CD4-positive, alpha-beta T cell treated with Interleukin-6 for 4 hours (primary cell): ENCODE results near the gene TMEM256.

ENCODE experiments used
- DNase-seq: peaks from one replicate; pipeline ENCODE4 v3.0.0-alpha.2; 2020; ENCODE audit warnings: mixed read lengths

The TMEM256 gene

DNA sequence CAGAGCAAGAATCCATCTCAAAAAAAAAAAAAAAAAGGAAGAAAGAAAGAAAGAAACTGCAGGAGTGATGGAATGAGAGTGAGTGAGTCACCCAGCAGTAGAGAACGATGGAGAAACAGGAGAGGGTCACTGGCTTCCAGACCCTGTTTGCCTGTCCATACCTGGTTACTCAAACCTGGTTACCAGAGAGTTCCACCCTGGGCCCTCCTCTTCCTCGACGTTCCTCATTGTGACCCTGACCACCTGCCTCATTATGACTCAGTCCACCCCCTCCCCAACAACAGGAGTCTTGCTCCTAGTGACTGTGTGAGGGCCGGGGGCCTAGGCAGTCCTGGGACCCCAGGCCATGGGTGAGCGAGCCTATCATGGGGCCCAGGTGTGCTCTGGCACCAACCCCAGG, 24.7 kb upstream of the TMEM256 start, which contains the start of gene SPEM3:
TSS of gene SPEM3 (plus strand) at position 301 of the 400 bp plus-strand sequence. CDS start at position 347, 46 bp downstream.
- no peak for DNase-seq

DNA sequence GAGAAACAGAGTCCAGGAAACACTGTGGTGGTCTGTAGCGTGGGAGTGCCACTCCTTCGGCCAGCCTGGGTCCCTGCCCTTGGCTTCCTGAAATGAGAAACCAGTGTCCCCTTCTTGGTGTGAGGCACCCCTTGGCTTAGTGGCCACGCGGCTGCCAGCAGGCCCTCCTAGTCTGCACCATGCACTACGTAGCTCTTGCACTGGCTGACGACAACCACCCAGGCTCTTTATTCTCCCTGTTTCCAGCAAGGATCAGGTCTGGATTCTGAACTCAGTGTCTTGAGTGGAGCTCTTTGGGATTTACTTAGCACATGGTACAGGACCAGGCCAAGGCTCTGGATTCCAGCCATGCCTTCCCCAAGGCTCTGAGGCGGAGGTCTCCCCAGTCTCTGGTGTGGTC, 23.7 kb upstream of the TMEM256 start:
- no peak for DNase-seq

GRCh38 chr17:7426896-7427489, 23.1 kb upstream of the TMEM256 start:
- DNase-seq = no peak

DNA sequence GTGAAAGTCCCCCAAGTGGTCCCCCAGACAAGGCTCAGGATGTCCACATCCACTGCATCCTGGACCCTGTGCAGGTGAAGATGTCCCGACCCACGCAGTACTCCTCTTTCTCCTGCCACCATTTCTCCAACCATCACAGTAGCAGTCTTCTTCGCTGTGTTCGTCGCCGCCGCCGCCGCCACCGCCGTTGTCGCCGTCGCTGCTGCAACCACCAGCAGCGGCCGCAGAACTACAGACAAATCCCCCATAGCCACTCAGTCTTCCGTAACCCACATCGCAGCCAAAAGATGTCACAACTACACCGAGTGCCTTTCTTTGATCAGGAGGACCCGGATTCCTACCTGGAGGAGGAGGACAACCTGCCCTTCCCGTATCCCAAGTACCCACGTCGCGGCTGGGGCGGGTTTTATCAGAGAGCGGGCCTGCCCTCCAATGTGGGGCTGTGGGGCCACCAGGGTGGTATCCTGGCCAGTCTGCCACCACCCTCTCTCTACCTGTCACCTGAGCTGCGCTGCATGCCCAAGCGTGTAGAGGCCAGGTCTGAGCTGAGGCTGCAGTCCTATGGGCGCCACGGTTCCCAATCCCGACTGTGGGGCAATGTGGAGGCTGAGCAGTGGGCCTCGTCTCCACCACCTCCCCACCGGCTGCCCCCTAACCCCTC, 22.4 kb upstream of the TMEM256 start:
- no peak for DNase-seq

DNA sequence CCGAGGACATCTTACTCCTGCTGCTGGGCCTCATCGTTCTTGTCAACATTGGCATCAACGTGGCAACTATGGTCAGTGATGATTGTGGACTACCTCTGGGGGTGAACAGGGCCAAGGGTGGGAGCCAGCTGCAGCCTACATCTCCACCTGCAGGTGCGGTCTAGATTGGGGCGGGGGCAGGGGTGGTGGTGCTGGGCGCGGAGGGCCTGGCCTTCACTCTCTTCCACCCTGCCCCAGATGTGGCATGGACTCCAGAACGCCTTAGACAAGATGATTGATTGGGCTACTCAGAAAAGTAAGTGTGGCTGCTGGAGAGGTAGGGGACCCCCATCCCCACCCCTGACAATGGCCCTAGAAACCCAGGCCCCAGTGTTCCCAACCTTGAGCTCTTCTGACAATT, 21.9 kb upstream of the TMEM256 start:
- no peak for DNase-seq

DNA sequence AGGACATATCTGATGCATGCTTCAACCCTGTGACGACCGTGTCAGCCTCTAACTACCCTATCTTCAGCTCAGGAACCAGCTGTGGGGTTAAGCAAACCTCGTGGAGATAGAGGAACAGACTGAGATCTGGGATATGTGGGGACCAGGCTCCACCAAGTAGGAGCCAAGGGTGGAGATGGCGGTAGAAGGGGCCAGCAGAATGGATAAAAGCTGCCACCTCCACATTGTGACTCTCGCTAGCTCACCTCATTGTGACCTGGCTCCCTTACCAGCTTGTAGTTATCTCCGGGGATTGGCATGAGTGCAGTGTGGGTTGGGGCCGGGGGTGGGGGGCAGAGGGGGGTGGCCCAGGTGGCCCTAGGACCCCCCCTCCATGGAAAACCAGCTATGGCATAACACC, 21.4 kb upstream of the TMEM256 start, which contains the start of gene SPEM2:
TSS of gene SPEM2 (plus strand) at position 301 of the 400 bp plus-strand sequence. CDS start at position 374, 73 bp downstream.
- no peak for DNase-seq

DNA sequence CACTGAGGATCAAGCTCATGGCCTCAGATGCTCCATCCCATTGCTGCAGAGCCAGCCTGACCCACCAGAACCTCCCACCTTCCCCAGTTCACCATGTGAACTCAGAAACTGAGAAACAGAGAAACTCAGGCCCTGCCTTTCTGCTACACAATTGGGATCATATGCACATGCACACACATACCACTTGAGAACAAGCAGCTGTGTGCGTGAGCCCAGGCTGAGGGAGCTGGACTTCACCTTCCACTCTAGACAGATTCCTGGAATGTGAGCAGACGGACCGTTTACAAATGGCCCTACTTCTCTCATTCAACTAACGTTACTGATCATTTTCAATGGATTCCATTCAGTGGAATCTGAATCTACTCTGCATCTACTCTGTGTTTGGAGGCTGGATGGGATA, 19.8 kb upstream of the TMEM256 start:
- no peak for DNase-seq

GRCh38 chr17:7421186-7421585, 17.3 kb upstream of the TMEM256 start:
- DNase-seq = no peak

DNA sequence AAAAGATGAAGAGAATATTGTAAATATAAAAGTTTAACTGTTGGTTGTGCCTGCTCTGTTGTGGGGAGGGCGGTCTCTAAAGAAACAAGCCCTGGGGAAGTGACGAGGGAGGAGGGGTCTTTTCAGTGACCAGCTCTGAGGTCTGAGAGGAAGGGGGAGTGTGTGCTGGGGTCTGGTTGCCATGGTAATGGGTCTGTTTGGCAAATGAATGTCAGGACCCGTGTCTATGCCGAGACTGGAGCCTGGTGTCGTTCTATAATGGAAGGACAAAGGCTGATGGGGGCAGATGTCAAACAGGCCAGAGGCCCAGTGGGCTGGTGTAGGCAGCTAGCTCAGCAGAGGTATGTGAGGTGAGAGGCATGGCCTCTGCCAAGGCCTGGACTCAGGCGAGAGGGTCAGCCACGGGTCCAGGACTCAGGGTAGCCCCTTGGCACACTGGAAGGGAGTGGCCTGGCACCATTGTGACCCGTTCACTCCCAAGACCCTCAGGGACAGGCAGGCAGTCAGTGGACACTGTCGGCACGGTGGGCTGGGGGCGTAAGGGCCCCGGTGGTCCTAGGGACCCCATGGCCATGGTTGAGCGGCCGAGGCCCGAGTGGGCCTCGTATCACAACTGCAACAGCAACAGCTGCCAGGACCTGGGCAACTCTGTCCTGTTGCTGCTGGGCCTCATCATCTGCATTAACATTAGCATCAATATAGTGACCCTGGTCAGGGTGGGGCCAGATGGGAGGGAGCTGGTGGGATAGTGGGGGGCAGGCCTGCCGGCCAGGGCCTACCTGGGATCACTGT, 16.1 kb upstream of the TMEM256 start, which contains the start of gene SPEM1:
TSS of gene SPEM1 (plus strand) at position 506 of the 792 bp plus-strand sequence. CDS start at position 567, 61 bp downstream.
- DNase-seq = no peak

GRCh38 chr17:7418472-7419152, 14.7 kb upstream of the TMEM256 start:
- DNase-seq = no peak

- no peak for DNase-seq
These were observed 13.3 kb upstream of the TMEM256 start for GRCh38 chr17:7417056-7417655.

DNA sequence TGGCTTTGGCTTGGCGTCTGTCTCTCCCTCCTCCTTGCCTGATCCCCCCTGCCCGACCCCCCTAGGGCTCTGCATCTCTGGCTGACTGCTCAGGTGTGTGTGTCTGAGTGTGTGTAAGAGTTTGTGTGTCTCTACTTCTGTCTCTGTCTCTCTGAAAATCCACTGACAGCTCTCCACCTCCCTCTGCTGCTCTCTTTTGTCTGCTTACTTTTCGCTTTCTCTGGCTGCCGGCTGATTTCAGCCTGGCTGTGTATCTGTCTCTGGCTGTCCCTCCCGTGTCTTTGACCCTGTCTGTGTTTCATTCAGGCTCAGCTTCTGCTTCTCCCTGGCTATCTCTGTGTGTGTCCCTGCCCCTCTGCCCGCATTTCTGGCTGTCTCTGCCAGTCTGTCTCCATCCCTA, 12.4 kb upstream of the TMEM256 start:
- peak; percentile 11 for DNase-seq

GRCh38 chr17:7415784-7416183, 11.9 kb upstream of the TMEM256 start:
- DNase-seq = no peak

GRCh38 chr17:7414837-7415236, 10.9 kb upstream of the TMEM256 start:
- no peak for DNase-seq

GRCh38 chr17:7413346-7413985, 9.6 kb upstream of the TMEM256 start:
- no peak for DNase-seq

GRCh38 chr17:7411427-7411750, 7.5 kb upstream of the TMEM256 start:
- DNase-seq = no peak

DNA sequence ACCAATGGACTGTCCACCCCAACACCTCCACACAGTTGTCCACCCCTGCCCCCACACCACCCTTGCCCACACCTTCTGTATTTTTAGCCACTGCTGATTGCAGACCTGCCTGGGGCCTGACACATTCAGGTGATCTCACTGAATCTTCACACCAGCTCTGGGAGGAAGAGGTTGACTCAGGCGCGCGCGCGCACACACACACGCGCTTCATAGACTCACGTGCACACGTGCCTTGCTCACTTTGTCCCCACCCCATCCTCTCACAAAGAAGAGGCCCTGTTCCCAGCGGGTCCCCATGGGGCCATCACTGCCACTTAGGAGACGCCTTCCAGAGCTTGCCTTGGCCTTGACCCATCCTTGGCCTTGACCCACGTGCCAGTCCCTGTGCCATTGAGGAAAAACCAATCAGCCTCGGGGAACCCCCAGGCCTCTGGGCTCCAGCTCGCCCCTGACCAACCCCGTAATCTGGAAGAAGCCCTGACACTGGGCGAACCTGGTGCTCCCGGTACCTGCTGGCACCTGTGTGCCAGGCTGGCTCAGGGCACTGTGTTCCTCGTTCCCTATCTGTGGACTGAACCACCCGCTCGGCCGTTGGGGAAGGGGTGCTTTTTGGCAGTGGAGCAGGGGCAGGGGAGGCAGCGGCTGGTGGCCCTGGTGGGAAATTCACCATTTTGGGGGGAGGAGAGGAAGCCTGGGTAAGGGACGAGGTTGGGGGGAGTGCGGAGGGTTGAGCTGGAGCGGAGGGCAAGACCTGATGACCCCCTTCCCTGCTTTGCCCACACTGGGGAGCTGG, 6.9 kb upstream of the TMEM256 start:
- DNase-seq = no peak

- DNase-seq = no peak
These were observed 5.8 kb upstream of the TMEM256 start for GRCh38 chr17:7409716-7410115.

- DNase-seq = no peak
These were observed 5.0 kb upstream of the TMEM256 start for GRCh38 chr17:7408863-7409262.

GRCh38 chr17:7408252-7408727, 4.4 kb upstream of the TMEM256 start:
- peak; percentile 44 for DNase-seq
